ENCODE measurements around the gene FLT3.

DNA sequence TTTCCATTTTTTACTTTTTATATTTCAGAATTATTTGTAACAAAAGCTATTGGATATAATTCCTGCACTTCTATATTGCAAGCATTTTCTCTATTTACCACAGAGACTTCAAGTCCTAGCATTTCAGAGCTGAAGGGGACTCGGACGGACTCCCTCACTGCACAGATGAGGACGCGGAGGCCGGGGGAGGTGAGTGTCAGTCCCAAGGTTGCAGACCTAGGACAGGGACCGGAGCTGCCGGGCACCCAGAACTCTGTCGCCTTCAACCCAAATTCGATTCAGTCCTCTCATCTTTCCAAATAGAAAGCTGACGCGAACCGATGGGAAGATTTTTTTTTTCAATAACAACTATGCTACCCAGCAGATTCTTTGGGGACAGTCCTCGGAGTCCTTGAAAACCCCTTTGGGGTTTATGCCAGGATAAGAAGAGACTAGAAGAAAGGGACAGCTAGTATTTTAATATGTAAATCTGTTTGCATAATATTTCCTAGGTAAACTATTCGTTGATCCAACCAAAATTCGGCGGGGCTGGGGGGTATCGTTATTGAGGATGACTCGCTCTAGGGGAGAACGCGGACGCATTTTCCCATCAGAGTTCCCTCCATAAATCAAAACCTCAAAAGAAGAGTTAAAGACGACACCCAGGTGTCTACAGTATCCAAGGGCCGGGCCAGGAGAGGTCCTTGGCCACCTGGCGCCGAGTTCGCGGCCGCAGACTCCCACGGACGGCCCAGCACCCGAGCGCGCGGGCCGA lies 803 bp downstream of the FLT3 start:
- no peak for TF ChIP-seq EZH2 (IDR thresholded peaks at IDR 0.05)
- TF ChIP-seq FOXP2 (optimal IDR thresholded peaks at IDR 0.05; ENCODE audit: control extremely low read depth, extremely low read length, insufficient read depth): no peak
- no peak for TF ChIP-seq POLR2AphosphoS5 (IDR thresholded peaks at IDR 0.05; ENCODE audit: borderline replicate concordance, low read depth, low read length)

Measured in SK-N-MC (cell line).